Left lung (tissue), 10 donors: ENCODE measurements around the gene STOM. TPM values are rescaled to one million over a fixed set of nuclear protein-coding genes. Genes with fewer than 3 reads are reported as not detected.

Experiments used
- ATAC-seq: fragments of 200-7000 bp; cut with Tn5 transposase; one replicate; pipeline ENCODE4 v1.9.1; 2020; ENCODE audit warnings: moderate library complexity
- DNase-seq, 4 donors: peaks; one replicate each; pipeline ENCODE4 v3.0.0-alpha.2; 2013 to 2020
- H3K27ac ChIP-seq, 2 donors: fragments of 200-600 bp; sonication (generic) in 1 of 2; one replicate each; pipeline versions ENCODE4 v1.5.0 to v1.8.0; 2020 to 2021
- H3K27me3 ChIP-seq, 2 donors: fragments of 200-600 bp; sonication (generic) in 1 of 2; one replicate each; pipeline versions ENCODE4 v1.5.0 to v1.8.0; 2020 to 2021
- H3K36me3 ChIP-seq, 2 donors: fragments of 200-600 bp; sonication (generic) in 1 of 2; one replicate each; pipeline versions ENCODE4 v1.5.0 to v1.8.0; 2020 to 2021
- H3K4me1 ChIP-seq, 2 donors: fragments of 200-600 bp; one replicate each; pipeline ENCODE4 v1.8.0; 2021
- H3K4me3 ChIP-seq, 2 donors: fragments of 200-600 bp; sonication (generic) in 1 of 2; one replicate each; pipeline versions ENCODE4 v1.5.0 to v1.8.0; 2020 to 2021; ENCODE audit warnings: mild to moderate bottlenecking in 1 of 2
- H3K9me3 ChIP-seq, 2 donors: fragments of 200-600 bp; sonication (generic) in 1 of 2; one replicate each; pipeline versions ENCODE4 v1.5.0 to v1.8.0; 2020 to 2021
- intact Hi-C, 2 donors: fragments of 100-400 bp; cut with DNase I; formaldehyde crosslinking; loops; one replicate each; pipeline versions ENCODE4 v1.11.2 to v1.14.2; 2022
- polyA plus RNA-seq, 6 donors: library from polyadenylated mRNA; unstranded; fragments of 120-200 nt; gene quantifications; one replicate each; pipeline ENCODE4 v1.2.1, GENCODE V29; 2013; ENCODE audit not compliant: insufficient read length in 6 of 6
- total RNA-seq, 2 donors: library from RNA; stranded (reverse); fragmentation: NEBNext Ultra II Directional; extraction: Animal tissue kit (Norgen Biotek cat#: 25700); gene quantifications; one replicate each; pipeline ENCODE4 v1.2.1, GENCODE V29; 2021
- TF ChIP-seq, protein P1 (sequence below), 2 donors: fragments of 200-600 bp; sonication (generic) in 1 of 2; IDR thresholded peaks; one replicate each; pipeline versions ENCODE4 v1.5.0 to v1.8.0; 2021; ENCODE audit warnings: antibody characterized with exemption in 2 of 2
- donor health status: DM: no; HTN: yes; CAD: no.
- donor health status: DM: no; HTN: no; CAD: no.

The STOM gene
- total and polyA plus RNA-seq, 8 donors = 99.8 to 576 (median 114) TPM

DNA sequence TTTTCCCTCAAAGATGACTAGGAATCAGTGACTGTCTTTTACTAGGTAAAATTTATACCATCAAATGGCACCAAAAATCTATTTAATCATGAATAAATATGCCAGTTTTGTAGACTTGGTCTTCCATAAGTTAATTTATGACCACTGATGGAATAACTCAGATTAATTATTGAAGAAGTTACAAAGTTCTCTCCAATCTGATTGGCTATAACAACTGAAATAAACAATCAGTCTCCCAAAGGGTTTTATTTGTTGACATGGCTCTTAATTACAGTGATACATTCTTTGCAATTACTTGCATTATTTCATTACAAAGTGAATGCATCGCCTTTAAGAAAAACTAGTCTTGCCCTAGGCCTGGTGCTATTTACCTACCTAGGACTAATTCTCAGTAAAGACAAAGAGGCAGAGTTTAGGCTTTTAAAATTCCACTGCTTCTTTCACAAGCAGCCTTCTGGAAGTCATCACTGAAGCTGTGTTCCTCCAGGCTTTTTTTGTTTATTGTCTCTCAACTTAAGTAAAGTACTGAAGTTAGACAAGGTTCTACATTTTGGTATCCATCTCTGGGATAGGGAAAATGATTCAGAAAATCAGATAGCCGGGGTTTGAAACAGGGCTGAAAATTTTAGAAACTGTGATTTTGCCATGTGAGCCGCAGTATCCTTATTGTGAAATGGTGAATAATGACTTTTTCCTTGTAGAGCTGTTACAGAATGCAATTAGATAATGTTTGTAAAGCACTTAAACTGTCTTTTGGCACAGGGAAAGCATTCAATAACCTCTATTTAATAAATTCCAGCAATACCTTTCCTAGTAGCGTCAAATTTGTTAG is 2.5 kb downstream of the STOM start:
- DNase-seq = peak in 1 of 4 donors; percentile 29
- Histone ChIP-seq H3K27ac (peak overlapping the region; percentile 96), H3K4me1 (peaks cover 47 to 84% of the 10 kb centered on the region in 2 donors), H3K27me3 (no peaks in the 10 kb centered on the region), H3K9me3 (no peaks in the 10 kb centered on the region), H3K4me3 (peak overlapping the region; percentile 64 to 88), H3K36me3 (peaks cover 0 to 11% of the 10 kb centered on the region in 2 donors)
- TF ChIP-seq, protein P1, sequence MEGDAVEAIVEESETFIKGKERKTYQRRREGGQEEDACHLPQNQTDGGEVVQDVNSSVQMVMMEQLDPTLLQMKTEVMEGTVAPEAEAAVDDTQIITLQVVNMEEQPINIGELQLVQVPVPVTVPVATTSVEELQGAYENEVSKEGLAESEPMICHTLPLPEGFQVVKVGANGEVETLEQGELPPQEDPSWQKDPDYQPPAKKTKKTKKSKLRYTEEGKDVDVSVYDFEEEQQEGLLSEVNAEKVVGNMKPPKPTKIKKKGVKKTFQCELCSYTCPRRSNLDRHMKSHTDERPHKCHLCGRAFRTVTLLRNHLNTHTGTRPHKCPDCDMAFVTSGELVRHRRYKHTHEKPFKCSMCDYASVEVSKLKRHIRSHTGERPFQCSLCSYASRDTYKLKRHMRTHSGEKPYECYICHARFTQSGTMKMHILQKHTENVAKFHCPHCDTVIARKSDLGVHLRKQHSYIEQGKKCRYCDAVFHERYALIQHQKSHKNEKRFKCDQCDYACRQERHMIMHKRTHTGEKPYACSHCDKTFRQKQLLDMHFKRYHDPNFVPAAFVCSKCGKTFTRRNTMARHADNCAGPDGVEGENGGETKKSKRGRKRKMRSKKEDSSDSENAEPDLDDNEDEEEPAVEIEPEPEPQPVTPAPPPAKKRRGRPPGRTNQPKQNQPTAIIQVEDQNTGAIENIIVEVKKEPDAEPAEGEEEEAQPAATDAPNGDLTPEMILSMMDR (IDR thresholded peaks at IDR 0.05) = no peak
- intact Hi-C loops = no loop called here
- ATAC-seq = no peak

DNA sequence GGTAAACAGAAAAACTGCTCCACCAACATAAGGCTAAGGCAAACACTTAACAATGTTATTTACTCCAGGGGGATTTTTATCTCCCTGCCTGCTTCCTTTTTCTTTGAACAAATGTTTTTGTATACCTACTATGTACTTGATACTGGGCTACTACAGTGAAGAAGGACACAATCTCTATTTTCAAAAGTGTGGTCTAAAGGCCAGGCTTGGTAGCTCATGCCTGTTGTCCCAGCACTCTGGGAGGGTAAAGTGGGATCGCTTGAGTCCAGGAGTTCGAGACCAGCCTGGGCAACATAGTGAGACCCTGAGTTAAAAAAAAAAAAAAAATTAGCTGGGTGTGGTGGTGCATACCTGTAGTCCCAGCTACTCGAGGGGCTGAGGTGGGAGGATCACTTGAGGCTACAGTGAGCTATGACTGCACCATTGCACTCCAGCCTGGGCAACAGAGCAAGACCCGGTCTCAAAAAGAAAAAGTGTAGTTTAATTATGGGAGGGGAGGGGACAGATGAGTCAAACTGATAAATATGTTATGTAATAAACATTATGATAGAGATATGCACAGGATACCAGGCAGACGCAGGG is 3.3 kb downstream of the STOM start:
- ATAC-seq (no peak), DNase-seq (no peak)
- no peaks in the 10 kb centered on the region for H3K27me3 ChIP-seq
- intact Hi-C loops = no loop called here
- H3K36me3 ChIP-seq = peaks cover 0 to 11% of the 10 kb centered on the region in 2 donors
- no peaks in the 10 kb centered on the region for H3K9me3 ChIP-seq
- H3K4me1 ChIP-seq = peaks cover 47 to 84% of the 10 kb centered on the region in 2 donors
- peak overlapping the region in 1 of 2 donors; percentile 88 for H3K4me3 ChIP-seq
- peak overlapping the region; percentile 96 for H3K27ac ChIP-seq
- TF ChIP-seq, protein P1 (IDR thresholded peaks at IDR 0.05) = no peak

DNA sequence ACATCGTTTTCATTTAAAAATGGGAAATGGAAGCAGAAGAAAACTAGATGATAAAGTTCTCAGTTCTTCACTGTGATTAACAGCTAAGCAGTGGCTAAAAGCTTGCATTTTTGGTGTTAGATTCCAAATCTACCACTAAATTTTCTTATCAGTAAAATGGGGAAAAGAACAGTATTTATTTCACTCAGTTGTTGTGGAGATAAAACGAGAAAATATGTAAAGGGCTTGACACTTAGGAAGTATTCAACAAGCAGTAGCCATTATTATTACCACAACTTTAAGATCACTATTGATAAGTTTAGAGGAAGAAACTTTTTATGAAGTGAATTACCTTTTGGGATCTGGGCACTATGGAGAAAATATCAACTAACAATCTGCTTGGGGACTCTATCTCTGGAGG is 4.5 kb downstream of the STOM start:
- Histone ChIP-seq H3K36me3 (peaks cover 0 to 11% of the 10 kb centered on the region in 2 donors), H3K4me3 (peak overlapping the region in 1 of 2 donors; percentile 88), H3K4me1 (peaks cover 58 to 84% of the 10 kb centered on the region in 2 donors), H3K9me3 (no peaks in the 10 kb centered on the region), H3K27ac (peak overlapping the region; percentile 96), H3K27me3 (no peaks in the 10 kb centered on the region)
- no peak for DNase-seq
- no peak for ATAC-seq
- TF ChIP-seq, protein P1 (IDR thresholded peaks at IDR 0.05) = no peak
- intact Hi-C loops = no loop called here

DNA sequence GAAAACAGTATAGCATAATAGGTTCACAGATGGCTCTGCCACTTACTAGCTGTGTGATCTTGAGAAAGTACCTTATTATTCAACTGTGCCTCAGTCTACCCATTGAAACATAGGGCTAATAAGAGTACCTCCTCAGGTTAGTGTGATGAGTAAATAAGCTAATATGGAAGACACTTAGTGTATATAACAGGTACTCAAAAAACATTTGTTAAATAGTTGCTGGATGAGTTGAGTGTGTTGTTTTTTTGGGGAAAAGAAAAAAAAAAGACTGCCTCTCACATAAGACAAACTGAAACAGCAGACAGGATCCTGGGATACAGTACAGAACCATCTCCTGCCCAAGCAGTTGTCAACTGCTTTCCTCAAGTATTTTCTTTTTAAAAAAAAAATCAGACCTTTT is 5.2 kb downstream of the STOM start:
- Histone ChIP-seq H3K4me3 (peak overlapping the region in 1 of 2 donors; percentile 88), H3K27me3 (no peaks in the 10 kb centered on the region), H3K36me3 (peaks cover 0 to 11% of the 10 kb centered on the region in 2 donors), H3K4me1 (peaks cover 60 to 89% of the 10 kb centered on the region in 2 donors), H3K9me3 (no peaks in the 10 kb centered on the region), H3K27ac (peak overlapping the region; percentile 96)
- ATAC-seq (no peak), DNase-seq (no peak)
- intact Hi-C loops = no loop called here
- TF ChIP-seq, protein P1 (IDR thresholded peaks at IDR 0.05) = no peak

DNA sequence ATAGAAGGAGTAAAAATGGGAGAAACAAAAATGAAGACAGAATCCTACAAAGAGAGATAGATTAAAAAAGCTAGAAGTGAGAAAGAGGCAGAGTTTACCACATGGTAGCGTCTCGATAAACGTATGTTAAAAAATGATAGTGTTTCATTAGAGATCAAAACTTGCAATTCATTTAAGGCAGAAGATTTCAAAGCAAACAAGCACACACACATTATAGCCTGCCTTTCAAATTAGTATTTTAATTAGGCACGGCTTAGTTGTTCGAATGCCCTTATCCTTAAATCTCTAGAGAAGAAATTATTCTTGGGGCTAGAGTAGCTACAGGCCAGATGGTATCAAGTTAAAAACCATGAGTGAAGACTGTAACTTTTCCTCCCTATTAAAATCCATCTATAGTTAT is 6.0 kb downstream of the STOM start:
- Histone ChIP-seq H3K36me3 (peaks cover 0 to 11% of the 10 kb centered on the region in 2 donors), H3K27ac (peak overlapping the region; percentile 96)
- intact Hi-C loops = no loop called here

More for the DNA sequence above, 6.0 kb downstream of the STOM start:
- Histone ChIP-seq H3K27me3 (no peaks in the 10 kb centered on the region), H3K9me3 (no peaks in the 10 kb centered on the region), H3K4me3 (peak overlapping the region in 1 of 2 donors; percentile 88), H3K4me1 (peaks cover 68 to 97% of the 10 kb centered on the region in 2 donors)
- TF ChIP-seq, protein P1 (IDR thresholded peaks at IDR 0.05) = no peak
- no peak for DNase-seq
- ATAC-seq = no peak
